ENCODE data around the gene TBX2. TPM values are rescaled to one million over a fixed set of nuclear protein-coding genes. Genes with fewer than 3 reads are reported as not detected.

The TBX2 gene
- total RNA-seq, 3 donors from 2014 or later, result 6.6 to 9.0 (median 8.2) TPM

DNA sequence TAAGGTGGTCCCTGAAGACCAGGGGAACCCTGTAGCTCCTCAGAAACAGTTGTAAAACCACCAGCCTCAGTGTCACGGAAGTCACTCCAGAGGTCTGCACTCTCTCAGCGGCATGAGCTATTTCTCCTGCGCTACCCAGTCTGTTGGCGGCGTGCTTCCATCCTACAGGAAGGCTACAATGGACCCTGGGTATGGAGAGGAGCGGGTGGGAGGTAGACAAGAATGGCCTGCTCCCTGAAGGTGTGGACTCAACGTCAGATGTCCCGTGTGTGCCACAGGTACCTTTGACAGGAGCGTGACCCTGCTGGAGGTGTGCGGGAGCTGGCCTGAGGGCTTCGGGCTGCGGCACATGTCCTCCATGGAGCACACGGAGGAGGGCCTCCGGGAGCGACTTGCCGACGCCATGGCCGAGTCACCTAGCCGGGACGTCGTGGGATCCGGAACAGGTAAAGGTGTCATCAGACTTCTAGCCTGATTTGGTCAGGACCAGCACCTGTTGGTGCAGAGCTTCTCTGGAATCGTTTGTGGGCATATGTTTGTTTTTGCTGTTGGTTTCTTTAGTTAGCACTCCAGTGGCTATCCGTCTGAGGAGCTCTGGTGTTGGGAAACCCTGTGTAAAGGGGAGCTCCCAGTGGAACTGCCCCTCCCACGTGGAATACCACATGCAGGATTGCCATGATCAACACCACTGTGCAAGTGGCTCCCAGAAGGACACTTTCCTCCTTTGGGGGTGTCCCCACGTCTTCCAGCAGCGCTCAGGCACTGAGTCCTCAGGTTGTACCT is 31.4 kb upstream of the TBX2 start:
- Histone ChIP-seq H3K4me3 (no peak overlapping the region), H3K36me3 (ENCODE audit: low read depth) (no peaks in the 10 kb centered on the region), H3K9me3 (no peaks in the 10 kb centered on the region), H3K4me1 (ENCODE audit: low read depth) (no peaks in the 10 kb centered on the region)
- DNase-seq (no peak), ATAC-seq (no peak)
- intact Hi-C loops (cut with DNase I, micrococcal nuclease), result no loop called here
- no peak for TF ChIP-seq CTCF (IDR thresholded peaks at IDR 0.05)

- ATAC-seq (no peak), DNase-seq (no peak)
- Histone ChIP-seq H3K4me1 (ENCODE audit: low read depth) (no peaks in the 10 kb centered on the region), H3K9me3 (no peaks in the 10 kb centered on the region), H3K36me3 (ENCODE audit: low read depth) (no peaks in the 10 kb centered on the region), H3K4me3 (no peak overlapping the region)
- intact Hi-C loops (cut with DNase I, micrococcal nuclease), result no loop called here
- TF ChIP-seq CTCF (IDR thresholded peaks at IDR 0.05), result no peak
Observed at GRCh38 chr17:61368832-61369450, 30.7 kb upstream of the TBX2 start.

DNA sequence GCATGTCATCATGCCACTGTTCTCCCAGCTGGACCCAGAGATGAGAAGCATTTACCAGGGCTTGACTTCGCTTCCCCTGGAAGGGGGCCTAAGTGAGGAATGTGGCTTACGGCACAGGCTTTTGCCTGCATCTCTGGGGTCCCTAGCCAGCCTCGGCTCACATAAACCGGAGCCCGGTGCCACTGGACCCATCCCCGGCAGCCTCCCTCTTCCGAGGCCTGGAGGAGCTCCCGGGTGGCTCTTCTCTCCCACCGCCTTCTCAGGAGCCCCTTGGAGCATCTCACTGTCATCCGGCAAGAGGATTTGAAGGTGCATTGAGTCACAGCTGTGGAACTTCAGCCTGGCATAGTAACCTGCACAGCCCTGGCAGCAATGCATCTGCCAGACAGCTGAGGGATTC is 29.9 kb upstream of the TBX2 start:
- ATAC-seq, result no peak
- Histone ChIP-seq H3K9me3 (no peaks in the 10 kb centered on the region), H3K36me3 (ENCODE audit: low read depth) (no peaks in the 10 kb centered on the region), H3K4me1 (ENCODE audit: low read depth) (no peaks in the 10 kb centered on the region), H3K4me3 (no peak overlapping the region)
- intact Hi-C loops (cut with DNase I, micrococcal nuclease), result no loop called here
- DNase-seq, result no peak
- no peak for TF ChIP-seq CTCF (IDR thresholded peaks at IDR 0.05)

- Histone ChIP-seq H3K4me1 (ENCODE audit: low read depth) (no peaks in the 10 kb centered on the region), H3K4me3 (no peak overlapping the region), H3K9me3 (no peaks in the 10 kb centered on the region), H3K36me3 (ENCODE audit: low read depth) (no peaks in the 10 kb centered on the region)
- intact Hi-C loops (cut with DNase I, micrococcal nuclease), result no loop called here
- TF ChIP-seq CTCF (IDR thresholded peaks at IDR 0.05), result no peak
- no peak for ATAC-seq
- no peak for DNase-seq
Observed at GRCh38 chr17:61371179-61371578, 28.5 kb upstream of the TBX2 start.

GRCh38 chr17:61371606-61372005 is 28.0 kb upstream of the TBX2 start:
- H3K9me3 ChIP-seq, result no peaks in the 10 kb centered on the region
- intact Hi-C loops (cut with DNase I, micrococcal nuclease), result no loop called here
- no peak for TF ChIP-seq CTCF (IDR thresholded peaks at IDR 0.05)
- no peaks in the 10 kb centered on the region for H3K36me3 ChIP-seq (ENCODE audit: low read depth)
- no peaks in the 10 kb centered on the region for H3K4me1 ChIP-seq (ENCODE audit: low read depth)
- no peak overlapping the region for H3K4me3 ChIP-seq
- no peak for ATAC-seq
- no peak for DNase-seq
